Activated naive CD8-positive, alpha-beta T cell treated with anti-CD3 and anti-CD28 coated beads, Interleukin-2, amount 10 ng/mL, durations not matched to agents 7 days and 5 days (primary cell): ENCODE measurements around the gene PLCB3. TPM values are rescaled to one million over a fixed set of nuclear protein-coding genes. Genes with fewer than 3 reads are reported as not detected.

Experiments
- ATAC-seq: fragments of 150-1000 bp; cut with Tn5 transposase; one replicate; pipeline ENCODE4 v1.10.0; 2021; ENCODE audit warnings: low read depth, moderate library complexity
- POLR2A ChIA-PET: fragments of 350-600 bp; sonication (Branson Sonifier 250); formaldehyde crosslinking; loops from one replicate; lab custom pipeline; 2021; ENCODE audit warnings: antibody characterized with exemption; lab: Charles Lee
- DNase-seq: peaks from one replicate; pipeline ENCODE4 v3.0.0; 2021
- H3K27ac Mint-ChIP-seq: one replicate; pipeline ENCODE4 v1.8.0; 2022; ENCODE audit warnings: mild to moderate bottlenecking, mixed read lengths
- H3K27me3 Mint-ChIP-seq: one replicate; pipeline ENCODE4 v1.8.0; 2022; ENCODE audit warnings: mild to moderate bottlenecking, moderate library complexity, mixed read lengths
- H3K36me3 Mint-ChIP-seq: one replicate; pipeline ENCODE4 v1.8.0; 2021; ENCODE audit warnings: mild to moderate bottlenecking, mixed read lengths
- H3K4me1 Mint-ChIP-seq: one replicate; pipeline ENCODE4 v1.8.0; 2021; ENCODE audit warnings: mixed read lengths
- H3K4me3 Mint-ChIP-seq: one replicate; pipeline ENCODE4 v1.8.0; 2022; ENCODE audit warnings: mild to moderate bottlenecking, moderate library complexity, mixed read lengths
- H3K9me3 Mint-ChIP-seq: one replicate; pipeline ENCODE4 v1.8.0; 2021; ENCODE audit warnings: mixed read lengths
- total RNA-seq, 2 experiments: library from RNA; stranded (reverse); gene quantifications; one replicate each; pipeline ENCODE4 v1.2.3, GENCODE V29; 2021

Gene PLCB3
- total RNA-seq, 2 experiments from 2014 or later: 18.6 to 18.9 TPM

GRCh38 chr11:64232967-64233315 lies 18.4 kb upstream of the PLCB3 start:
- Mint-ChIP-seq H3K27me3 (no peaks in the 10 kb centered on the region), H3K9me3 (no peaks in the 10 kb centered on the region), H3K4me3 (peak overlapping the region; percentile 39), H3K36me3 (peaks cover 11% of the 10 kb centered on the region), H3K27ac (peak overlapping the region; percentile 45), H3K4me1 (peaks cover 33% of the 10 kb centered on the region)
- DNase-seq (no peak), ATAC-seq (no peak)
- POLR2A ChIA-PET: interaction anchor here (1.1 to 26.2 kb wide), 7 partner anchors 11 to 85 kb away, joined by 3 to 419 read pairs (median 6); partner anchors contain the start of genes FERMT3, PPP1R14B and PRDX5

GRCh38 chr11:64233913-64234586 lies 17.3 kb upstream of the PLCB3 start, which contains the start of gene VEGFB:
VEGFB (plus strand) TSS chr11:64234584; CDS start chr11:64234834, 250 bp downstream.
- peaks cover 31% of the 10 kb centered on the region for H3K4me1 Mint-ChIP-seq

GRCh38 chr11:64234647-64235379 lies 16.5 kb upstream of the PLCB3 start:
- H3K4me3 Mint-ChIP-seq: peak overlapping the region; percentile 93
- POLR2A ChIA-PET: interaction anchor here (1.9 to 26.2 kb wide), 4 partner anchors 8 to 25 kb away, joined by 5 to 419 read pairs (median 11); partner anchors contain the start of genes FERMT3, NUDT22 and TRPT1
- no peaks in the 10 kb centered on the region for H3K27me3 Mint-ChIP-seq
- peak; percentile 75 for DNase-seq
- H3K9me3 Mint-ChIP-seq: no peaks in the 10 kb centered on the region
- H3K4me1 Mint-ChIP-seq: peaks cover 29% of the 10 kb centered on the region
- peak overlapping the region; percentile 83 for H3K27ac Mint-ChIP-seq
- H3K36me3 Mint-ChIP-seq: peaks cover 17% of the 10 kb centered on the region
- ATAC-seq: peak; percentile 43

More at GRCh38 chr11:64233913-64234586, 17.3 kb upstream of the PLCB3 start, which contains the start of gene VEGFB:
- ATAC-seq (peak; percentile 42), DNase-seq (peak; percentile 85)
- peak within 1 kb of the TSS; percentile 83 for H3K27ac Mint-ChIP-seq
- POLR2A ChIA-PET: interaction anchor here (2.2 to 26.2 kb wide), 4 partner anchors 7 to 24 kb away, joined by 11 to 419 read pairs (median 19); partner anchors contain the start of genes FERMT3, NUDT22, PPP1R14B and TRPT1
- peaks cover 16% of the 10 kb centered on the region for H3K36me3 Mint-ChIP-seq
- H3K27me3 Mint-ChIP-seq: no peaks in the 10 kb centered on the region
- H3K4me3 Mint-ChIP-seq: peak within 1 kb of the TSS; percentile 93
- no peaks in the 10 kb centered on the region for H3K9me3 Mint-ChIP-seq

- POLR2A ChIA-PET: interaction anchor here (0.7 to 26.2 kb wide), 5 partner anchors 9 to 58 kb away, joined by 5 to 419 read pairs (median 11); partner anchors contain the start of genes FERMT3, NUDT22 and TRPT1
- ATAC-seq: no peak
Observed at GRCh38 chr11:64235437-64236161, 15.7 kb upstream of the PLCB3 start.

GRCh38 chr11:64237484-64237951 lies 13.8 kb upstream of the PLCB3 start:
- ATAC-seq (no peak), DNase-seq (no peak)
- Mint-ChIP-seq H3K27ac (peak overlapping the region; percentile 32), H3K4me3 (no peak overlapping the region), H3K9me3 (no peaks in the 10 kb centered on the region), H3K36me3 (peaks cover 17% of the 10 kb centered on the region), H3K4me1 (peaks cover 28% of the 10 kb centered on the region), H3K27me3 (no peaks in the 10 kb centered on the region)
- POLR2A ChIA-PET: interaction anchor here (3.5 to 26.2 kb wide), 2 partner anchors 11 to 28 kb away, joined by 11 to 419 read pairs; partner anchors contain the start of genes FERMT3, NUDT22 and TRPT1

More at GRCh38 chr11:64235437-64236161, 15.7 kb upstream of the PLCB3 start:
- no peak for DNase-seq
- H3K36me3 Mint-ChIP-seq: peaks cover 18% of the 10 kb centered on the region
- no peaks in the 10 kb centered on the region for H3K9me3 Mint-ChIP-seq
- H3K27me3 Mint-ChIP-seq: no peaks in the 10 kb centered on the region
- H3K4me1 Mint-ChIP-seq: peaks cover 34% of the 10 kb centered on the region
- peak overlapping the region; percentile 83 for H3K27ac Mint-ChIP-seq
- peak overlapping the region; percentile 93 for H3K4me3 Mint-ChIP-seq

GRCh38 chr11:64238076-64238475 lies 13.3 kb upstream of the PLCB3 start:
- Mint-ChIP-seq H3K27ac (peak overlapping the region; percentile 61), H3K36me3 (peaks cover 18% of the 10 kb centered on the region), H3K9me3 (no peaks in the 10 kb centered on the region), H3K27me3 (no peaks in the 10 kb centered on the region), H3K4me3 (no peak overlapping the region), H3K4me1 (peaks cover 27% of the 10 kb centered on the region)
- no peak for DNase-seq
- POLR2A ChIA-PET: interaction anchor here (0.6 to 26.2 kb wide), 4 partner anchors 8 to 1526 kb away, joined by 3 to 419 read pairs (median 3); partner anchors contain the start of genes DNAJC4 and FERMT3
- ATAC-seq: no peak

- POLR2A ChIA-PET: interaction anchor here (0.7 to 26.2 kb wide), 5 partner anchors 8 to 30 kb away, joined by 3 to 419 read pairs (median 4); partner anchors contain the start of genes DNAJC4 and FERMT3
- no peaks in the 10 kb centered on the region for H3K27me3 Mint-ChIP-seq
- no peak for ATAC-seq
- peaks cover 21% of the 10 kb centered on the region for H3K36me3 Mint-ChIP-seq
- H3K27ac Mint-ChIP-seq: peak overlapping the region; percentile 98
- peak overlapping the region; percentile 19 for H3K4me3 Mint-ChIP-seq
- DNase-seq: no peak
- peaks cover 27% of the 10 kb centered on the region for H3K4me1 Mint-ChIP-seq
- H3K9me3 Mint-ChIP-seq: no peaks in the 10 kb centered on the region
Observed at GRCh38 chr11:64238999-64239398, 12.3 kb upstream of the PLCB3 start.

- POLR2A ChIA-PET: interaction anchor here (0.8 to 26.2 kb wide), 6 partner anchors 8 to 54 kb away, joined by 3 to 419 read pairs (median 6); partner anchors contain the start of genes FERMT3, GPR137, NUDT22 and STIP1
- Mint-ChIP-seq H3K27me3 (no peaks in the 10 kb centered on the region), H3K4me1 (peaks cover 27% of the 10 kb centered on the region), H3K9me3 (no peaks in the 10 kb centered on the region), H3K27ac (peak overlapping the region; percentile 98), H3K4me3 (peak overlapping the region; percentile 96), H3K36me3 (peaks cover 21% of the 10 kb centered on the region)
- DNase-seq (no peak), ATAC-seq (no peak)
Observed at GRCh38 chr11:64239662-64240434, 11.5 kb upstream of the PLCB3 start.

- POLR2A ChIA-PET: interaction anchor here (0.7 to 26.2 kb wide), 18 partner anchors 9 to 118 kb away, joined by 3 to 419 read pairs (median 5); partner anchors contain the start of genes BAD, DNAJC4, ESRRA and FERMT3
- Mint-ChIP-seq H3K36me3 (peaks cover 18% of the 10 kb centered on the region), H3K27me3 (no peaks in the 10 kb centered on the region), H3K4me1 (peaks cover 24% of the 10 kb centered on the region), H3K4me3 (peak within 1 kb of the TSS; percentile 96), H3K27ac (peak within 1 kb of the TSS; percentile 98), H3K9me3 (no peaks in the 10 kb centered on the region)
- ATAC-seq: peak; percentile 75
- peak; percentile 99 for DNase-seq
Observed at GRCh38 chr11:64240435-64241240, 10.7 kb upstream of the PLCB3 start, which contains the start of gene FKBP2. FKBP2 (plus strand) TSS chr11:64241095; CDS start chr11:64242388, 1,293 bp downstream.

- H3K4me3 Mint-ChIP-seq: peak overlapping the region; percentile 96
- POLR2A ChIA-PET: interaction anchor here (0.7 to 7.1 kb wide), 14 partner anchors 9 to 118 kb away, joined by 3 to 106 read pairs (median 5); partner anchors contain the start of genes BAD, DNAJC4, ESRRA and FERMT3
- H3K4me1 Mint-ChIP-seq: peaks cover 24% of the 10 kb centered on the region
Observed at GRCh38 chr11:64241241-64241490, 10.2 kb upstream of the PLCB3 start.

More at GRCh38 chr11:64241241-64241490, 10.2 kb upstream of the PLCB3 start:
- ATAC-seq (peak; percentile 75), DNase-seq (peak; percentile 100)
- Mint-ChIP-seq H3K27ac (peak overlapping the region; percentile 98), H3K36me3 (peaks cover 18% of the 10 kb centered on the region), H3K27me3 (no peaks in the 10 kb centered on the region), H3K9me3 (no peaks in the 10 kb centered on the region)
